ENCODE measurements around the gene DUSP28.

- TF ChIP-seq, protein P1, sequence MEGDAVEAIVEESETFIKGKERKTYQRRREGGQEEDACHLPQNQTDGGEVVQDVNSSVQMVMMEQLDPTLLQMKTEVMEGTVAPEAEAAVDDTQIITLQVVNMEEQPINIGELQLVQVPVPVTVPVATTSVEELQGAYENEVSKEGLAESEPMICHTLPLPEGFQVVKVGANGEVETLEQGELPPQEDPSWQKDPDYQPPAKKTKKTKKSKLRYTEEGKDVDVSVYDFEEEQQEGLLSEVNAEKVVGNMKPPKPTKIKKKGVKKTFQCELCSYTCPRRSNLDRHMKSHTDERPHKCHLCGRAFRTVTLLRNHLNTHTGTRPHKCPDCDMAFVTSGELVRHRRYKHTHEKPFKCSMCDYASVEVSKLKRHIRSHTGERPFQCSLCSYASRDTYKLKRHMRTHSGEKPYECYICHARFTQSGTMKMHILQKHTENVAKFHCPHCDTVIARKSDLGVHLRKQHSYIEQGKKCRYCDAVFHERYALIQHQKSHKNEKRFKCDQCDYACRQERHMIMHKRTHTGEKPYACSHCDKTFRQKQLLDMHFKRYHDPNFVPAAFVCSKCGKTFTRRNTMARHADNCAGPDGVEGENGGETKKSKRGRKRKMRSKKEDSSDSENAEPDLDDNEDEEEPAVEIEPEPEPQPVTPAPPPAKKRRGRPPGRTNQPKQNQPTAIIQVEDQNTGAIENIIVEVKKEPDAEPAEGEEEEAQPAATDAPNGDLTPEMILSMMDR (IDR thresholded peaks at IDR 0.05; ENCODE audit: low read depth, low read length), result no peak
- TF ChIP-seq EZH2phosphoT487 (IDR thresholded peaks at IDR 0.05; ENCODE audit: low read depth), result no peak
Measured at GRCh38 chr2:240527153-240527750, 32.9 kb upstream of the DUSP28 start.

All from OCI-LY3 (cell line).